ENCODE data around the gene HCN2. TPM values are rescaled to one million over a fixed set of nuclear protein-coding genes. Genes with fewer than 3 reads are reported as not detected.

The HCN2 gene
- total and polyA plus RNA-seq, 9 of the 15 experiments (the other 6 are each of a cell fraction or from before 2014, with no cell fraction given), result 0.29 to 4.2 (median 0.82) TPM; not detected in 2

- no TSS peak for BruUV-seq (replicated peaks)
These were observed 69.5 kb downstream of the HCN2 start for GRCh38 chr19:658916-659839.

More at GRCh38 chr19:658916-659839, 69.5 kb downstream of the HCN2 start:
- DNase-seq (ENCODE audit: extremely low read depth in 1 of 4, low spot score in 3 of 4) (peak in 2 of 4 experiments; percentile 47 to 53), ATAC-seq (no peak), FAIRE-seq (no peak)
- peaks cover 71% of the 10 kb centered on the region; the same call in 2 of the 3 replicates for H3K36me3 ChIP-seq (ENCODE audit: control insufficient read depth, insufficient read depth, low read length)
- H3K27ac ChIP-seq (ENCODE audit: extremely low read depth, low read depth, low read length), result no peak overlapping the region; the same call in 2 of the 3 replicates
- no peak overlapping the region for H2AFZ ChIP-seq (ENCODE audit: low read depth, low read length)
- POLR2A ChIA-PET, result interaction anchor here (0.5 to 1.5 kb wide), 5 partner anchors 9 to 25 kb away, joined by 3 to 4 read pairs (median 3); no protein-coding TSS in a partner anchor
- peaks cover 5% of the 10 kb centered on the region for H3K9me3 ChIP-seq (replicated peaks; ENCODE audit: control insufficient read depth, insufficient read depth, low read depth, low read length)
- peak; percentile 82 for TF ChIP-seq EGR1 (conservative IDR thresholded peaks at IDR 0.05)
- no peak for TF ChIP-seq ZNF764 (CRISPR knock-in tag; IDR thresholded peaks at IDR 0.05; ENCODE audit: low read depth)
- peak; percentile 40; the same call in 1 of the 2 replicates for TF ChIP-seq RBFOX2 (IDR thresholded peaks at IDR 0.05; ENCODE audit: low read depth, low read length)
- TF ChIP-seq ZNF384 (IDR thresholded peaks at IDR 0.05; ENCODE audit: low read depth, low read length), result peak; percentile 32; the same call in 1 of the 2 replicates
- TF ChIP-seq FIP1L1 (IDR thresholded peaks at IDR 0.05; ENCODE audit: low read depth, low read length, poor library complexity, severe bottlenecking), result peak; percentile 2
- TF ChIP-seq TFAP4 (CRISPR knock-in tag; IDR thresholded peaks at IDR 0.05; ENCODE audit: borderline replicate concordance), result peak; percentile 50; the same call in 1 of the 2 replicates
- TF ChIP-seq ZNF324 (CRISPR knock-in tag; IDR thresholded peaks at IDR 0.05), result no peak
- peak; percentile 82; the same call in 1 of the 2 replicates for TF ChIP-seq ZBTB33 (CRISPR knock-in tag; IDR thresholded peaks at IDR 0.05)
- TF ChIP-seq ZNF436 (CRISPR knock-in tag; IDR thresholded peaks at IDR 0.05), result no peak
- peaks cover 52% of the 10 kb centered on the region for H4K20me1 ChIP-seq (replicated peaks; ENCODE audit: control insufficient read depth, insufficient read depth, low read length)
- whole genome bisulfite sequencing (ENCODE audit: insufficient coverage, low coverage, missing lambda C conversion rate), result 91% methylated on average over 29 of the region's 50 CpGs
- intact Hi-C loops (cut with micrococcal nuclease) (no loop called here), in situ Hi-C loops (cut with MboI) (no loop called here)
- H3K4me1 ChIP-seq (replicated peaks in 1 of 2; ENCODE audit: control insufficient read depth in 2 of 2, insufficient read depth in 2 of 2, low read length in 2 of 2), result peaks cover 19 to 79% of the 10 kb centered on the region in 2 experiments
- H3K9me1 ChIP-seq (ENCODE audit: control insufficient read depth, insufficient read depth, low read length), result peaks cover 14% of the 10 kb centered on the region
- peak overlapping the region in 1 of 2 experiments; percentile 81; a peak in 2 of 4 replicates for H3K9ac ChIP-seq (ENCODE audit: insufficient read depth in 1 of 2, low read depth in 2 of 2, low read length in 2 of 2)
- H3K4me2 ChIP-seq (ENCODE audit: insufficient read depth, low read length), result no peak overlapping the region
- no peak overlapping the region for H3K4me3 ChIP-seq
- CTCF ChIA-PET (ENCODE audit: low intra/inter-chr PET ratio), result no interaction called here
- peaks cover 86% of the 10 kb centered on the region for H3K79me2 ChIP-seq (ENCODE audit: control insufficient read depth, insufficient read depth, low read length)
- H3K27me3 ChIP-seq (ENCODE audit: control insufficient read depth in 2 of 2, insufficient read depth in 2 of 2, low read length in 2 of 2), result no peaks in the 10 kb centered on the region
